Memory B cell (primary cell): Measurements from ENCODE around the gene ZGRF1.

ENCODE experiments used
- ATAC-seq: fragments of 150-1000 bp; cut with Tn5 transposase; 2 replicates; pipeline ENCODE4 v1.10.0; 2021; ENCODE audit warnings: low read depth, mild to moderate bottlenecking, moderate library complexity
- DNase-seq, 2 donors: peaks; one replicate each; pipeline ENCODE4 v3.0.0; 2022; ENCODE audit warnings: low spot score in 2 of 2
- H3K27ac Mint-ChIP-seq: one replicate; pipeline ENCODE4 v1.8.0; 2022; ENCODE audit warnings: mild to moderate bottlenecking, moderate library complexity, mixed read lengths
- H3K27me3 Mint-ChIP-seq: one replicate; pipeline ENCODE4 v1.8.0; 2022; ENCODE audit warnings: mixed read lengths
- H3K36me3 Mint-ChIP-seq: one replicate; pipeline ENCODE4 v1.8.0; 2022; ENCODE audit warnings: mild to moderate bottlenecking, mixed read lengths
- H3K4me1 Mint-ChIP-seq: one replicate; pipeline ENCODE4 v1.8.0; 2022; ENCODE audit warnings: mixed read lengths
- H3K4me3 Mint-ChIP-seq: one replicate; pipeline ENCODE4 v1.8.0; 2022; ENCODE audit warnings: mild to moderate bottlenecking, moderate library complexity, mixed read lengths
- H3K9me3 Mint-ChIP-seq: one replicate; pipeline ENCODE4 v1.8.0; 2022; ENCODE audit warnings: mixed read lengths

Gene ZGRF1

GRCh38 chr4:112594993-112595392, 41.7 kb downstream of the ZGRF1 start:
- no peak overlapping the region for H3K27ac Mint-ChIP-seq
- no peaks in the 10 kb centered on the region for H3K27me3 Mint-ChIP-seq
- no peak overlapping the region for H3K4me3 Mint-ChIP-seq
- DNase-seq: no peak
- H3K4me1 Mint-ChIP-seq: peaks cover 3% of the 10 kb centered on the region
- peaks cover 6% of the 10 kb centered on the region for H3K9me3 Mint-ChIP-seq
- peaks cover 9% of the 10 kb centered on the region for H3K36me3 Mint-ChIP-seq
- no peak for ATAC-seq

- no peak for DNase-seq
- Mint-ChIP-seq H3K9me3 (peaks cover 6% of the 10 kb centered on the region), H3K4me3 (no peak overlapping the region), H3K27ac (no peak overlapping the region), H3K36me3 (peaks cover 9% of the 10 kb centered on the region), H3K4me1 (peaks cover 3% of the 10 kb centered on the region), H3K27me3 (no peaks in the 10 kb centered on the region)
- no peak for ATAC-seq
These were observed 43.1 kb downstream of the ZGRF1 start for GRCh38 chr4:112593438-112594133.

DNA sequence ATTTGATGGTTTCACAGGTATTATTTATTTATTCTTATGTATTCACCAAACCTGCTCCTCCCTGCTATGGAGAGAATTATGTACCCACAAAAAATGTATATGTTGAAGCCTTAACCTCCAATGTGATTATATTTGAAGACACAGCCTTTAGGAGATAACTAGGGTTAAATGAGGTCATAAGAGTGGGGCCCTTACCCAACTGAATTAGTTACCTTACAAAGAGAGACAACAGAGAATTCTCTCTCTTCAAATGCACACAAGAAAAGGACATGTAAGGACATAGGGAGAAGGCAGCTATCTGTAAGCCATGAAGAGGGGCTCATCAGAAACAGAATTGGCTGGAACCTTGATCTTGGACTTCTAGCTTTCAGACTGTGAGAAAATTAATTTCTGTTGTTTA, 44.0 kb downstream of the ZGRF1 start:
- Mint-ChIP-seq H3K27me3 (no peaks in the 10 kb centered on the region), H3K4me3 (no peak overlapping the region), H3K27ac (no peak overlapping the region), H3K4me1 (peaks cover 3% of the 10 kb centered on the region), H3K36me3 (peaks cover 9% of the 10 kb centered on the region), H3K9me3 (peaks cover 6% of the 10 kb centered on the region)
- ATAC-seq (no peak), DNase-seq (no peak)

DNA sequence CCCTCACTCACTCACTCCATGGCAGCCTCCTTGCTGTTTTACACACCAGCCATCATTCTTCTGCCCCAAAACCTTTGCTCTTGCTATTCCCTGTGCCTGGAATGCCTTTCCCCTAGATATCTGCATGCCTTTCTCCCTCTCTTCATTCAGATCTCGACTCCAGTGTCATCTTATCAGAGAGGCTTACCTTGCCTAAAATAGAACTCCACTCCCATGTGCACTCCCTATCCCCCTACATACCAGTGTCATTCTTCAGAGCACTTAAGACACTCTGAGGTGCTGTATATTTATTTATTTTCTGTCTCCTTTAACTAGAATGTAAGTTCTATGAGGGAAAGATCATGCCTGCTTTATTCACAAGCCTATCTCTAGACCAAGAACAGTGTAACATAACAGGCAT, 45.1 kb downstream of the ZGRF1 start:
- Mint-ChIP-seq H3K36me3 (peaks cover 9% of the 10 kb centered on the region), H3K9me3 (peaks cover 6% of the 10 kb centered on the region), H3K4me1 (peaks cover 3% of the 10 kb centered on the region), H3K27ac (no peak overlapping the region), H3K27me3 (no peaks in the 10 kb centered on the region), H3K4me3 (no peak overlapping the region)
- ATAC-seq: no peak
- no peak for DNase-seq

DNA sequence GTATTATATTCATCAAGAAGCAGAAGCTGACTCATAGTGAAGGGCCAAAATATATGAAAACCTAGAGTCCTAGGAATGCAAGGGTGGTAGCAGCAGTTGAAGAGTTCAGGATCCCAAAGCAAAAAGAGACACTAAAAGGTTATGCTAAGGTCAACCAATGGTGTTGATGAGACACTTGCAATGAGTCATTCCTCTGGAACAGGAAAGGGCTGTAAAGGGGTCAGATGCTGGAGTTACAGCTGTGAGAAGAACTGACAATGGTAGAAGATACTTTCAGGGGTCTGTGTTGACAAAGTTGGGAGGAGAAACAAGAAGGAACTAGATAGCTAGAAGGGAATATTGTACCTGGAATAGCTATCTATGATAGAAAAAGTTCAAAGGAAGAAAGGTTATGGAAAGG, 47.5 kb downstream of the ZGRF1 start:
- H3K27me3 Mint-ChIP-seq: no peaks in the 10 kb centered on the region
- no peak overlapping the region for H3K4me3 Mint-ChIP-seq
- ATAC-seq (no peak), DNase-seq (no peak)
- peaks cover 5% of the 10 kb centered on the region for H3K36me3 Mint-ChIP-seq
- no peak overlapping the region for H3K27ac Mint-ChIP-seq
- peaks cover 3% of the 10 kb centered on the region for H3K4me1 Mint-ChIP-seq
- H3K9me3 Mint-ChIP-seq: peaks cover 6% of the 10 kb centered on the region

DNA sequence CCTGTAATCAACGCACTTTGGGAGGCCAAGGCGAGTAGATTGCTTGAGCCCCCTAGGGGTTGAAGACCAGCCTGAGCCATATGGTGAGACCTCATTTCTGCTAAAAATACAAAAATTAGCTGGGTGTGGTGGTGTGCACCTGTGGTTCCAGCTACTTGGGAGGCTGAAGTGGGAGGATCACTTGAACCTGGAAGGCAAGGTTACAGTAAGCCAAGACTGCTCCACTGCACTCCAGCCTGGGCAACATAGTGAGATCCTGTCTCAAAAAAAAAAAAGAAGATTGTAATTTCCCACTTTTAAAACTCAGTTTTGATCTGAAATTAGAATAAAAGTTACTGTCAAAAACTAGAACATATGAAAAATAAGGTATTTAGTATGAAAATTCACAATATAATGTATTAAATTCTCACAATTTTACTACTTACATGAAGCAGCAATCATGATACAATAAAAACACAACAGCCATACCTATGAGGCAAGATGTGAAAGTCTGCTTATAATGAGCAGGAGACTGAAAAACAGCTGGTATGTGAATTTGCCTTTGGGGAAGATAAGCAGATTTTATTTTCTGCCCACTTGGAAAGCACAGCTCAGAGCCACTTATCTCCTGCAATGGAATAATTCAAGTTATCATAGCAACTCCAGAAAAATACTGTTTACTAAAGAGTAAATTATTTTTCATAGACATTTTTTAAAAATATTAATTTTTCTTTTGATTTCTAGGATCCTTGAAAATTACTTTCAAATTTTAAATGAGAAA, 50.6 kb downstream of the ZGRF1 start:
- ATAC-seq (no peak), DNase-seq (no peak)
- no peaks in the 10 kb centered on the region for H3K9me3 Mint-ChIP-seq
- H3K4me3 Mint-ChIP-seq: no peak overlapping the region
- no peaks in the 10 kb centered on the region for H3K4me1 Mint-ChIP-seq
- no peak overlapping the region for H3K27ac Mint-ChIP-seq
- no peaks in the 10 kb centered on the region for H3K27me3 Mint-ChIP-seq
- H3K36me3 Mint-ChIP-seq: peaks cover 3% of the 10 kb centered on the region

GRCh38 chr4:112567536-112567935, 69.2 kb downstream of the ZGRF1 start:
- no peak overlapping the region for H3K4me3 Mint-ChIP-seq
- ATAC-seq: no peak
- no peak overlapping the region for H3K27ac Mint-ChIP-seq
- peaks cover 5% of the 10 kb centered on the region for H3K36me3 Mint-ChIP-seq
- H3K27me3 Mint-ChIP-seq: no peaks in the 10 kb centered on the region
- peaks cover 2% of the 10 kb centered on the region for H3K4me1 Mint-ChIP-seq
- no peak for DNase-seq
- no peaks in the 10 kb centered on the region for H3K9me3 Mint-ChIP-seq

DNA sequence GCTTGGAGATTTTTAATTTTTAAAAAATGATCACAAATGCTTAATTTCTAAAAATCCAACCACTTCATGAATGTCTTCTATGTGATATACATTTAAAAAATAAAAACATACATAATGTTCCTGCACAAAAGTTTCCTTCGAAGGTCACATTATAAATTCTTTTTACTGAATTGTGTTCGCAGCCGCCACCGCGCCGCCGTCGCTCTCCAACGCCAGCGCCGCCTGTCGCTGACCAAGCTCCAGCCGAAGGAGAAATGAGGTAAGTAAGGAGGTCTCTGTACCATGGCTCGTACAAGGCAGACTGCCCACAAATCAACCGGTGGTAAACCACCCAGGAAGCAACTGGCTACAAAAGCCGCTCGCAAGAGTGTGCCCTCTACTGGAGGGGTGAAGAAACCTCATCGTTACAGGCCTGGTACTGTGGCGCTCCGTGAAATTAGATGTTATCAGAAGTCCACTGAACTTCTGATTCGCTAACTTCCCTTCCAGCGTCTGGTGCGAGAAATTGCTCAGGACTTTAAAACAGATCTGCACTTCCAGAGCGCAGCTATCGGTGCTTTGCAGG, 71.9 kb downstream of the ZGRF1 start:
- H3K36me3 Mint-ChIP-seq: peaks cover 2% of the 10 kb centered on the region
- H3K4me1 Mint-ChIP-seq: peaks cover 7% of the 10 kb centered on the region
- DNase-seq (no peak), ATAC-seq (no peak)
- no peak overlapping the region for H3K27ac Mint-ChIP-seq
- no peaks in the 10 kb centered on the region for H3K9me3 Mint-ChIP-seq
- H3K27me3 Mint-ChIP-seq: no peaks in the 10 kb centered on the region
- no peak overlapping the region for H3K4me3 Mint-ChIP-seq

DNA sequence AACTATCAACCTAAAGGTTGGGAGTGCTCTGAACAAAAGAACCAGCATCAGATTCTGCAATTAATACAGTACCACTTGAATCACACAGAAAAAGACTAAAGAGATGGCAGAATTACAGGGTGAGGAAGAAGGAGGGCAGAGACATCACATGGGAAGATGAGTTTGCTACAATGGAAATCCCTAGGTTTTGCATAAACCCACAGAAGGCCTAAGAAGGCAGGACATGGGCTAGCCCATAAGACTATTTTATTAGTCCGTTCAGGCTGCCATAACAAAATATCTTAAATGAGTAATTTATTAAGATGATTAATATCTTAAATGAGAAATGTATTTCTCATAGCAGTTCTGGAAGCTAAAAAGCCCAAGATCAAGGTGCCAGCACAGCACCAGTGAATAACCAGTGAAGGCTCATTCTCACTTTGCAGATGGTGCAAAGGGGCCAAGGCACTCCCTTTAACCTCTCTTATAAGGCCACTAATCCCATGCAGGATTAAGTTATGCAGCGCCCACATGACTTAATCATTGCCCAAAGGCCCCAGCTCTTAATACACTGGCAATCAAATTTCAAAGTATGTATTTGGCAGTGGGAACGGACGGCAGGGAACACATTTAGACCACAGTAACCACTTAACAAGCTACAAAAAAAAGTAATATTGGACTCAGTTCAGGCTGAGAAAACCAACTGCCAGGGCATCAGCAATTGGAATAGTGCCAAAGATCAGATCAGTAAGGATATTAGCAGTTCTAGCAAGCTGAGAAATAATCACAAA, 73.1 kb downstream of the ZGRF1 start:
- Mint-ChIP-seq H3K27me3 (no peaks in the 10 kb centered on the region), H3K4me1 (peaks cover 10% of the 10 kb centered on the region), H3K4me3 (no peak overlapping the region), H3K9me3 (no peaks in the 10 kb centered on the region), H3K36me3 (peaks cover 2% of the 10 kb centered on the region), H3K27ac (no peak overlapping the region)
- ATAC-seq: no peak
- DNase-seq: no peak

DNA sequence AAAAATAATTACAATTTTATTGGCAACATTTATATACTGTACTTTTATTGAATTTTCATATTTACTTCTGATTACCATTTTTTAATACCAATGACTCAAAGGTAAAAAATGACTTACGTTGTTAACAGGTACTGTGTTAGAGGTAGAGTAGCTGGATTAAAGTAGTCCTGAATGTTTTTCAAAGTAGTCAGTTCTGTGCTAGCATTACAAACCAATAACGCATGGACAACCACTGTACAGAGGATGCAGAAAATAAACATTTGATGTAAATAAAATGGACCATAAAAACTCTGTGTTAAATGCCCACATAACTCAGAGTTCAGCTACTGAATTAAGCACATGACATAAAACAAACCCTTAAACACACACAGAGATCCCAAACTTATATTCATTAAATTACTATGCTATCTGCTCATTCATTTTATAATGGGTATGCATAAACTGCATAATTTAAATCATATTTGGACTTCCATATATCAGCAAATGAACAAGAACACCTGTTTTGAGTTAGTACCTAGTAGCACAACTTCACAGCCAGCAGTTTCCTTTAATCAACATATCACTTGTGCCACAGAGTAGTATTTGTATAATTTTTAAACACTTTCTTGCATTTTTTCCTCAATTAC, 74.3 kb downstream of the ZGRF1 start:
- H3K36me3 Mint-ChIP-seq: peaks cover 2% of the 10 kb centered on the region

GRCh38 chr4:112560084-112560483, 76.6 kb downstream of the ZGRF1 start:
- peak in 1 of 2 donors; percentile 5 for DNase-seq
- Mint-ChIP-seq H3K4me3 (peak overlapping the region; percentile 1), H3K9me3 (no peaks in the 10 kb centered on the region), H3K27me3 (no peaks in the 10 kb centered on the region), H3K4me1 (peaks cover 10% of the 10 kb centered on the region), H3K27ac (peak overlapping the region; percentile 59), H3K36me3 (peaks cover 2% of the 10 kb centered on the region)
- peak; percentile 91 for ATAC-seq

More for the DNA sequence above, 74.3 kb downstream of the ZGRF1 start:
- Mint-ChIP-seq H3K9me3 (no peaks in the 10 kb centered on the region), H3K4me3 (no peak overlapping the region), H3K4me1 (peaks cover 10% of the 10 kb centered on the region), H3K27me3 (no peaks in the 10 kb centered on the region), H3K27ac (no peak overlapping the region)
- DNase-seq: no peak
- ATAC-seq: no peak

GRCh38 chr4:112559053-112559452, 77.7 kb downstream of the ZGRF1 start:
- no peak for ATAC-seq
- no peak for DNase-seq
- Mint-ChIP-seq H3K9me3 (no peaks in the 10 kb centered on the region), H3K36me3 (peaks cover 2% of the 10 kb centered on the region), H3K27ac (no peak overlapping the region), H3K4me3 (no peak overlapping the region), H3K27me3 (no peaks in the 10 kb centered on the region), H3K4me1 (peaks cover 10% of the 10 kb centered on the region)

- Mint-ChIP-seq H3K9me3 (no peaks in the 10 kb centered on the region), H3K4me3 (no peak overlapping the region), H3K27ac (no peak overlapping the region), H3K36me3 (peaks cover 2% of the 10 kb centered on the region), H3K27me3 (no peaks in the 10 kb centered on the region), H3K4me1 (peaks cover 8% of the 10 kb centered on the region)
- DNase-seq (no peak), ATAC-seq (no peak)
These were observed 78.9 kb downstream of the ZGRF1 start for GRCh38 chr4:112557676-112558411.
